Ovary (tissue), 3 donors: Measurements from ENCODE around the gene BLOC1S3.

Experiments
- CTCF ChIP-seq, 3 donors: fragments of 450-650 bp in 2 of 3; fragments of 200-600 bp in 1 of 3; IDR thresholded peaks; one replicate each; pipeline versions ENCODE4 v1.5.1 to v1.8.0; 2016 to 2022; ENCODE audit warnings: antibody characterized with exemption in 3 of 3, mild to moderate bottlenecking in 1 of 3
- POLR2A ChIP-seq: fragments of 450-650 bp; IDR thresholded peaks from one replicate; pipeline ENCODE4 v1.6.1; 2017; ENCODE audit warnings: antibody characterized with exemption, mild to moderate bottlenecking, moderate library complexity
- donor health status: DM: no; HTN: no; CAD: no.

GRCh38 chr19:45172173-45172572, 6.4 kb upstream of the BLOC1S3 start:
- TF ChIP-seq CTCF (IDR thresholded peaks at IDR 0.05) (no peak), POLR2A (no peak)
